ENCODE measurements around the gene RAD50. TPM values are rescaled to one million over a fixed set of nuclear protein-coding genes. Genes with fewer than 3 reads are reported as not detected.
"Not testable (repeated sequence)": the region's sequence is repeated elsewhere in the genome, so short reads cannot be mapped to it uniquely, and the experiment has no call there.

The RAD50 gene
- total RNA-seq, 2 donors from 2014 or later = 20.2 to 37.0 TPM

DNA sequence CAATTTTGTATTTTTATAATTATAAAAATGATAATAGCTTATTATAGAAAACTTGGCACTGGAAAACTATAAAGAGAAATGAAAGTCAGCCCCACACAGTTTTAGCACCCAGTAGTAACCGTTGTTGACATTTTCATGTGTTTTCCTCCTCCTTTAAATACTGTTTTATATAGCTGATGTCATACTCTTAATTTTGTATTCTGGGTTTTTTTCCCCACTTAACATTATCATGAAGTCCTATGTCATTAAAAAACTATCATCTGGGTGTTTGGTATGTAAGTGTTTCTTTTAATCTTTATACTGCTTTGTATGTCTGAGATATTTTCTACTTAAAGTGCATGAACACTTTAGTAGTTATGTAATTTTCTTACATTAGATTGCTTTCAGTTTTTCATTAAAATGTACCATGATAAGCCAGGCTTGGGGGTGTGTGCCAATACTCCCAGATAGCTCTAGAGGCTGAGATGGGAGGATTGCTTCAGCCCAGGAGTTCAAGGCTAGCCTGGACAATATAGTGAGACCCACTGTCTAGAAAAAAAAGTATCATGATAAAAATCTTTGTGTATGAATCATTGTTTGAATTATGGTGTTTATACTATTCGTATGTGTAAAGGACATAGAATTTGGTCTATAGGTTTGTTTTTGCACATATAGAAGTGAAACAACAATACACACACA lies 2.7 kb downstream of the RAD50 start:
- no peak for TF ChIP-seq POLR2AphosphoS5 (IDR thresholded peaks at IDR 0.05)
- TF ChIP-seq, protein P1, sequence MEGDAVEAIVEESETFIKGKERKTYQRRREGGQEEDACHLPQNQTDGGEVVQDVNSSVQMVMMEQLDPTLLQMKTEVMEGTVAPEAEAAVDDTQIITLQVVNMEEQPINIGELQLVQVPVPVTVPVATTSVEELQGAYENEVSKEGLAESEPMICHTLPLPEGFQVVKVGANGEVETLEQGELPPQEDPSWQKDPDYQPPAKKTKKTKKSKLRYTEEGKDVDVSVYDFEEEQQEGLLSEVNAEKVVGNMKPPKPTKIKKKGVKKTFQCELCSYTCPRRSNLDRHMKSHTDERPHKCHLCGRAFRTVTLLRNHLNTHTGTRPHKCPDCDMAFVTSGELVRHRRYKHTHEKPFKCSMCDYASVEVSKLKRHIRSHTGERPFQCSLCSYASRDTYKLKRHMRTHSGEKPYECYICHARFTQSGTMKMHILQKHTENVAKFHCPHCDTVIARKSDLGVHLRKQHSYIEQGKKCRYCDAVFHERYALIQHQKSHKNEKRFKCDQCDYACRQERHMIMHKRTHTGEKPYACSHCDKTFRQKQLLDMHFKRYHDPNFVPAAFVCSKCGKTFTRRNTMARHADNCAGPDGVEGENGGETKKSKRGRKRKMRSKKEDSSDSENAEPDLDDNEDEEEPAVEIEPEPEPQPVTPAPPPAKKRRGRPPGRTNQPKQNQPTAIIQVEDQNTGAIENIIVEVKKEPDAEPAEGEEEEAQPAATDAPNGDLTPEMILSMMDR (IDR thresholded peaks at IDR 0.05) = no peak
- no peaks in the 10 kb centered on the region for H3K4me1 ChIP-seq (replicated peaks)
- WGBS = 84% methylated on average over 2 of the region's 2 CpGs
- intact Hi-C loops (cut with DNase I) = no loop called here
- no peaks in the 10 kb centered on the region for H3K27me3 ChIP-seq (replicated peaks; ENCODE audit: insufficient read depth)
- H3K4me3 ChIP-seq = no peak overlapping the region
- DNase-seq (ENCODE audit: low spot score) = no peak
- no peaks in the 10 kb centered on the region for H3K9me3 ChIP-seq
- no peak overlapping the region for H3K27ac ChIP-seq
- no peaks in the 10 kb centered on the region for H3K36me3 ChIP-seq

GRCh38 chr5:132561601-132562000 lies 4.8 kb downstream of the RAD50 start:
- Histone ChIP-seq H3K36me3 (no peaks in the 10 kb centered on the region), H3K4me3 (no peak overlapping the region), H3K4me1 (replicated peaks) (no peaks in the 10 kb centered on the region), H3K27me3 (replicated peaks; ENCODE audit: insufficient read depth) (no peaks in the 10 kb centered on the region), H3K27ac (no peak overlapping the region), H3K9me3 (no peaks in the 10 kb centered on the region)
- intact Hi-C loops (cut with DNase I) = no loop called here
- no peak for DNase-seq (ENCODE audit: low spot score)
- TF ChIP-seq POLR2A (IDR thresholded peaks at IDR 0.05) = no peak
- TF ChIP-seq POLR2AphosphoS5 (IDR thresholded peaks at IDR 0.05) = no peak
- TF ChIP-seq, protein P1 (IDR thresholded peaks at IDR 0.05) = no peak
- 97% methylated on average over 3 of the region's 3 CpGs for WGBS

GRCh38 chr5:132564555-132564954 lies 7.8 kb downstream of the RAD50 start:
- H3K27ac ChIP-seq; H3K4me1 ChIP-seq (replicated peaks); intact Hi-C loops (cut with DNase I); H3K27me3 ChIP-seq (replicated peaks; ENCODE audit: insufficient read depth); H3K9me3 ChIP-seq; DNase-seq (ENCODE audit: low spot score); H3K36me3 ChIP-seq; H3K4me3 ChIP-seq: not testable (repeated sequence)
- WGBS = 98% methylated on average over 2 of the region's 2 CpGs

DNA sequence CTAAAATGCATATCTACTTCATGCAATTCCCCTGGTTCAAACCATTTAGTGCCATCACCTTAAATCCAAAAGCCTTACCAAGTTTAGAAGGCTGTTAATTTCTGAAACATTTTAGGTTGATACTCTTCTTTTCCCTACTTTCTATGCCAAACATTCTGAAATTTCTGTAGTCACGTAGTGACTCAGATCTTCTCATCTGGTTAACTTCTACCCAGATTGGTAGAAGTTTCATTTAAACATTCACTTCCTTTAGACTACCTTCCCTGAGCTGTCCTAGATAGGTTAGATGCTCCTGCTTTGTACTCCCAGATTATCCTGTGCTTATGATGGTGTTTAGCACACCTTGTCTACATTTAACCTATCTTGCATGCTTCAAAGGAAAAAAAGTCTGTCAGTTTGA lies 9.9 kb downstream of the RAD50 start:
- TF ChIP-seq, protein P1 (IDR thresholded peaks at IDR 0.05) = no peak
- TF ChIP-seq POLR2AphosphoS5 (IDR thresholded peaks at IDR 0.05) (no peak), POLR2A (IDR thresholded peaks at IDR 0.05) (no peak)
- H3K27ac ChIP-seq = no peak overlapping the region
- H3K4me3 ChIP-seq = no peak overlapping the region
- no peak for DNase-seq (ENCODE audit: low spot score)
- no peaks in the 10 kb centered on the region for H3K36me3 ChIP-seq
- 94% methylated on average over 1 of the region's 1 CpG for WGBS
- no peaks in the 10 kb centered on the region for H3K27me3 ChIP-seq (replicated peaks; ENCODE audit: insufficient read depth)
- no peaks in the 10 kb centered on the region for H3K9me3 ChIP-seq
- H3K4me1 ChIP-seq (replicated peaks) = no peaks in the 10 kb centered on the region
- intact Hi-C loops (cut with DNase I) = no loop called here

- Histone ChIP-seq H3K27me3 (replicated peaks; ENCODE audit: insufficient read depth) (no peaks in the 10 kb centered on the region), H3K4me1 (replicated peaks) (no peaks in the 10 kb centered on the region), H3K4me3 (no peak overlapping the region), H3K36me3 (peaks cover 0 to 10% of the 10 kb centered on the region in 2 donors), H3K9me3 (no peaks in the 10 kb centered on the region), H3K27ac (no peak overlapping the region)
- intact Hi-C loops (cut with DNase I) = no loop called here
- no peak for DNase-seq (ENCODE audit: low spot score)
- no peak for TF ChIP-seq POLR2AphosphoS5 (IDR thresholded peaks at IDR 0.05)
- no peak for TF ChIP-seq POLR2A (IDR thresholded peaks at IDR 0.05)
- TF ChIP-seq, protein P1 (IDR thresholded peaks at IDR 0.05) = no peak
- 95% methylated on average over 1 of the region's 1 CpG for WGBS
These were observed 19.3 kb downstream of the RAD50 start for GRCh38 chr5:132576123-132576522.

- H3K27ac ChIP-seq; H3K36me3 ChIP-seq; H3K9me3 ChIP-seq; H3K4me1 ChIP-seq (replicated peaks); H3K4me3 ChIP-seq; DNase-seq (ENCODE audit: low spot score); intact Hi-C loops (cut with DNase I); H3K27me3 ChIP-seq (replicated peaks; ENCODE audit: insufficient read depth): not testable (repeated sequence)
- WGBS = 97% methylated on average over 2 of the region's 2 CpGs
These were observed 27.8 kb downstream of the RAD50 start for GRCh38 chr5:132584560-132584959.
